ENCODE measurements around the gene TSHB.

DNA sequence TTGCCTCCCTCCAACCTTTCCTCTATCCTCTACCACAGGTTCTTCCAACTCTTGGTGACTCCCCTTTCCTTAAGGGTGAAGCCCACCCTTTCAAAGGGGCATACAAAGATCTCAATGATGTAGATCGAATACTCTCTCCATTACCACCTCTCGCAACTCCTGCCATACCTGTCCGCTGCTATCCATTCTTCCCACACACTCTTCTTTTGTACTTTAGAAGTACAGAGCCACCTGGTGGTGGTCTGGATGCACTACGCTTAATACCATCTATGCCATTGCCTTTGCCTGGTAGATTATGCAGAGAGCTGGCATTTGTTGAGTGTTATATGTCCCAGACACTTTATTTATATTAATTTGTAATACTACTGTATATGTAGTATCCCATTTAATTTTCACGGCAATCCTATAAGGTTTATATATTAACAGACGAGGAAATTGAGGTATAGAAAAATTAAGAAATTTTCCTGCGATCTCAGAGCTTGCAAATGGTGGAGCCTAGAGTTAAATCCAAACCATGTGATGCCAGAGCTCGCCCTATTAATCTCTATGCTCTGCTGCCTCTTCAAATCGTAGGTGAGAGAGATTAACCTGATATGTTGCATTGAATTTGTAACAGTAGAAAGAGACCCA, 22.9 kb downstream of the TSHB start:
- TF ChIP-seq POLR2A (IDR thresholded peaks at IDR 0.05; ENCODE audit: borderline replicate concordance, extremely low read depth, insufficient read depth, insufficient read length) (no peak), YY1 (IDR thresholded peaks at IDR 0.05; ENCODE audit: extremely low read depth, insufficient replicate concordance, low read depth, low read length) (no peak), CTCF (IDR thresholded peaks at IDR 0.05 in 2 of 3, conservative IDR thresholded peaks at IDR 0.05 in 1 of 3; ENCODE audit: borderline replicate concordance in 1 of 3, insufficient read depth in 1 of 3, low read depth in 2 of 3, low read length in 2 of 3) (peak; percentile 61 to 82 (median 80); a peak in 5 of 6 replicates), EZH2phosphoT487 (IDR thresholded peaks at IDR 0.05; ENCODE audit: borderline replicate concordance) (no peak), POLR2AphosphoS5 (IDR thresholded peaks at IDR 0.05; ENCODE audit: low read depth, low read length) (no peak), EGR1 (IDR thresholded peaks at IDR 0.05; ENCODE audit: low read depth) (no peak)

Measured in HCT116 (cell line).